22Rv1 (cell line): ENCODE measurements around the gene UBE2E1.

Experiments
- CTCF ChIP-seq: fragments of 450-650 bp; IDR thresholded peaks from 2 replicates; pipeline ENCODE4 v1.5.1; 2017; ENCODE audit warnings: mild to moderate bottlenecking
- ZFX ChIP-seq: fragments of 450-650 bp; IDR thresholded peaks from 2 replicates; pipeline ENCODE4 v1.6.1; 2017; ENCODE audit warnings: antibody characterized with exemption, borderline replicate concordance

- no peak for TF ChIP-seq CTCF
- TF ChIP-seq ZFX: no peak
Measured at GRCh38 chr3:23889950-23890349, 84.2 kb downstream of the UBE2E1 start.
